GM19043 (cell line): ENCODE data around the gene RBM14.
"Not testable (repeated sequence)": the region's sequence is repeated elsewhere in the genome, so short reads cannot be mapped to it uniquely, and the experiment has no call there.

Experiments
- ATAC-seq: cut with Tn5 transposase; IDR thresholded peaks from one replicate; pipeline ENCODE4 v1.9.1; 2021; ENCODE audit warnings: low read depth; ENCODE audit not compliant: unreplicated experiment

Gene RBM14

GRCh38 chr11:66595245-66595904 is 21.1 kb upstream of the RBM14 start:
- no peak for ATAC-seq

GRCh38 chr11:66598993-66599392 is 17.4 kb upstream of the RBM14 start:
- ATAC-seq = no peak

- no peak for ATAC-seq
These were observed 16.2 kb upstream of the RBM14 start for GRCh38 chr11:66600219-66600618.

- ATAC-seq = no peak
These were observed 15.7 kb upstream of the RBM14 start for GRCh38 chr11:66600631-66601233.

- ATAC-seq = no peak
These were observed 13.4 kb upstream of the RBM14 start for GRCh38 chr11:66603072-66603471.

GRCh38 chr11:66604155-66604554 is 12.3 kb upstream of the RBM14 start:
- ATAC-seq = no peak

- ATAC-seq = not testable (repeated sequence)
These were observed 9.8 kb upstream of the RBM14 start for GRCh38 chr11:66606608-66607007.

- no peak for ATAC-seq
These were observed 9.2 kb upstream of the RBM14 start for GRCh38 chr11:66607126-66607834.

GRCh38 chr11:66609721-66610617 is 6.5 kb upstream of the RBM14 start:
- no peak for ATAC-seq

GRCh38 chr11:66612458-66612857 is 4.0 kb upstream of the RBM14 start:
- no peak for ATAC-seq

- no peak for ATAC-seq
These were observed 2.4 kb upstream of the RBM14 start for GRCh38 chr11:66614073-66614472.

- ATAC-seq = no peak
These were observed 865 bp downstream of the RBM14 start for GRCh38 chr11:66617155-66617834.

- no peak for ATAC-seq
These were observed 2.7 kb downstream of the RBM14 start for GRCh38 chr11:66619080-66619554.

- ATAC-seq = no peak
These were observed 8.0 kb downstream of the RBM14 start for GRCh38 chr11:66624450-66624849.

GRCh38 chr11:66625041-66625751 is 8.8 kb downstream of the RBM14 start:
- ATAC-seq = no peak

GRCh38 chr11:66625752-66626149 is 9.3 kb downstream of the RBM14 start:
- no peak for ATAC-seq

- ATAC-seq = no peak
These were observed 10.0 kb downstream of the RBM14 start for GRCh38 chr11:66626382-66626781.

GRCh38 chr11:66626926-66627325 is 10.5 kb downstream of the RBM14 start:
- no peak for ATAC-seq

GRCh38 chr11:66628061-66628603 is 11.7 kb downstream of the RBM14 start:
- no peak for ATAC-seq
